Measurements from ENCODE around the gene PRSS57. TPM values are rescaled to one million over a fixed set of nuclear protein-coding genes. Genes with fewer than 3 reads are reported as not detected.

PRSS57 gene
- total RNA-seq, 1 experiment from 2014 or later = not detected

DNA sequence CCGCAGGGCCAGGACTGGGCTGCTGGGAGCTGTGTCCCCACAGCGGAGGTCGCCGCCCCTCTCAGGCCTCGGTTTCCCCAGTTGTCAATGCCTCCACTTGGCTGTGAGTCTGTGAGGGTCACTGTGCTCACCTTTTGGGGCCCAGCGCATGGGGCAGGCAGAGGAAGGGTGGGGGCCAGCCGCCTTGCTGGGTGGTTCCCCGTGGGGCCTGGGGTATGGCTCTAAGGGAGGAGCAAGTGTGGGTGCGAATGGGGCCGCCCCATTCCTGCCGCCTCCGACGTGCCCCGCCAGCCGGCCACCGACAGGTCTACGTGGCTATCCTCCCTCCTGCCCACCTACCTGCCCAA, 56.4 kb downstream of the PRSS57 start:
- no peak for DNase-seq (ENCODE audit: low spot score)

Other genes starting within 250 kb of the PRSS57 start
- gene SHC2, start 234.4 kb downstream of the PRSS57 start, total RNA-seq (2014; rRNA removed; shearing (Covaris generic)) = 0.29 TPM in 1 of 2 replicates, not detected in the other
- gene MADCAM1, start 199.0 kb downstream of the PRSS57 start, total RNA-seq (2014; rRNA removed; shearing (Covaris generic)) = 0.31 TPM in 1 of 2 replicates, not detected in the other
- gene TPGS1, start 188.0 kb downstream of the PRSS57 start, total RNA-seq (2014; rRNA removed; shearing (Covaris generic)) = 25.8 and 32.9 TPM in 2 replicates
- 151 and 167 TPM in 2 replicates for gene CDC34, start 163.7 kb downstream of the PRSS57 start, total RNA-seq (2014; rRNA removed; shearing (Covaris generic))
- gene GZMM, start 151.4 kb downstream of the PRSS57 start, total RNA-seq (2014; rRNA removed; shearing (Covaris generic)) = 0.31 TPM in 1 of 2 replicates, not detected in the other
- gene BSG, start 122.9 kb downstream of the PRSS57 start, total RNA-seq (2014; rRNA removed; shearing (Covaris generic)) = 725 and 781 TPM in 2 replicates
- 0.10 TPM in 1 of 2 replicates, not detected in the other for gene HCN2, start 105.6 kb downstream of the PRSS57 start, total RNA-seq (2014; rRNA removed; shearing (Covaris generic))
- gene POLRMT, start 61.9 kb downstream of the PRSS57 start, total RNA-seq (2014; rRNA removed; shearing (Covaris generic)) = 74.3 and 89.6 TPM in 2 replicates
- 0.05 and 0.36 TPM in 2 replicates for gene FGF22, start 55.6 kb downstream of the PRSS57 start, total RNA-seq (2014; rRNA removed; shearing (Covaris generic))
- 123 TPM in 2 replicates for gene RNF126, start 32.2 kb downstream of the PRSS57 start, total RNA-seq (2014; rRNA removed; shearing (Covaris generic))
- 6.2 and 8.9 TPM in 2 replicates for gene FSTL3, start 19.1 kb downstream of the PRSS57 start, total RNA-seq (2014; rRNA removed; shearing (Covaris generic))
- gene PALM, start 13.5 kb upstream of the PRSS57 start, total RNA-seq (2014; rRNA removed; shearing (Covaris generic)) = 0.13 TPM in 1 of 2 replicates, not detected in the other
- 206 and 211 TPM in 2 replicates for gene MISP, start 55.7 kb upstream of the PRSS57 start, total RNA-seq (2014; rRNA removed; shearing (Covaris generic))
- gene PTBP1, start 102.0 kb upstream of the PRSS57 start, total RNA-seq (2014; rRNA removed; shearing (Covaris generic)) = 464 and 599 TPM in 2 replicates
- not detected in 2 replicates for gene PLPPR3, start 126.5 kb upstream of the PRSS57 start, total RNA-seq (2014; rRNA removed; shearing (Covaris generic))
- gene AZU1, start 132.4 kb upstream of the PRSS57 start, total RNA-seq (2014; rRNA removed; shearing (Covaris generic)) = not detected in 2 replicates
- gene PRTN3, start 145.5 kb upstream of the PRSS57 start, total RNA-seq (2014; rRNA removed; shearing (Covaris generic)) = not detected in 2 replicates
- gene ELANE, start 156.9 kb upstream of the PRSS57 start, total RNA-seq (2014; rRNA removed; shearing (Covaris generic)) = not detected in 2 replicates
- 1.1 and 1.4 TPM in 2 replicates for gene CFD, start 164.2 kb upstream of the PRSS57 start, total RNA-seq (2014; rRNA removed; shearing (Covaris generic))
- gene MED16, start 197.7 kb upstream of the PRSS57 start, total RNA-seq (2014; rRNA removed; shearing (Covaris generic)) = 31.8 and 32.4 TPM in 2 replicates
- not detected in 2 replicates for gene RNU6-9, start 198.0 kb upstream of the PRSS57 start, total RNA-seq (2014; rRNA removed; shearing (Covaris generic))
- 37.7 and 51.4 TPM in 2 replicates for gene R3HDM4, start 217.8 kb upstream of the PRSS57 start, total RNA-seq (2014; rRNA removed; shearing (Covaris generic))
- not detected in 2 replicates for gene KISS1R, start 221.9 kb upstream of the PRSS57 start, total RNA-seq (2014; rRNA removed; shearing (Covaris generic))
- gene ARID3A, start 230.6 kb upstream of the PRSS57 start, total RNA-seq (2014; rRNA removed; shearing (Covaris generic)) = 10.4 and 11.8 TPM in 2 replicates

Measured in HT-29 (cell line).